Left renal pelvis (tissue), 4 donors: ENCODE results near the gene GSTP1. TPM values are rescaled to one million over a fixed set of nuclear protein-coding genes. Genes with fewer than 3 reads are reported as not detected.
"Not testable (repeated sequence)": the region's sequence is repeated elsewhere in the genome, so short reads cannot be mapped to it uniquely, and the experiment has no call there.

Experiments used
- DNase-seq, 4 donors: peaks; one replicate each; pipeline ENCODE4 v3.0.0-alpha.2; 2013; ENCODE audit warnings: low read depth in 4 of 4, low spot score in 3 of 4
- polyA plus RNA-seq, 4 donors: library from polyadenylated mRNA; unstranded; fragments of 120-200 nt; gene quantifications; one replicate each; pipeline ENCODE4 v1.2.1, GENCODE V29; 2013; ENCODE audit not compliant: insufficient read length in 4 of 4

Gene GSTP1
- 100 to 1,000 TPM; 560 to 818 (median 731) TPM for polyA plus RNA-seq

- peak in 3 of 4 donors; percentile 85 to 88 (median 86) for DNase-seq
Measured at GRCh38 chr11:67583247-67584204, at the start of gene GSTP1. TSS of gene GSTP1 (plus strand) at chr11:67583812. CDS start at chr11:67583844, 32 bp downstream.

- no peak for DNase-seq
Measured at GRCh38 chr11:67534070-67534679, 49.4 kb upstream of the GSTP1 start.

DNA sequence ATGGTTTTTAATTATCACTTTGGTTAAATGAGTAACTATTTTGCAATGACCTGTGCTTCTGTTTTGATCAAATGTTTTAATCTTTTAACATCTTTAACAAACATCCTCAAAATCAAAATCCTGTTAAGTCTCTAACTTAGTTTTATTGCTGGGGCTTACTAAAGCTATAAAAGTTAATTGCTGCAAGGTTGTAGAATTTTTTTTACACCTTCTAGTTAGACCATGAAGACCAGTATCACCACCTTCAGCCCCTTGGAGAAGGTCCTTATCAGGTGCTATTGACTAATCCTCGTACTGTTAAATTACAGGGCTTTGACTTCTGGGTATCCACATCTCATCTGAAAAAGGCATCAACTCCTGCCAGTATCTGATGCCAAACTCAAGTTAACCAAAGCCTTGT lies 48.1 kb upstream of the GSTP1 start:
- no peak for DNase-seq

GRCh38 chr11:67538306-67538705 lies 45.3 kb upstream of the GSTP1 start:
- no peak for DNase-seq

DNA sequence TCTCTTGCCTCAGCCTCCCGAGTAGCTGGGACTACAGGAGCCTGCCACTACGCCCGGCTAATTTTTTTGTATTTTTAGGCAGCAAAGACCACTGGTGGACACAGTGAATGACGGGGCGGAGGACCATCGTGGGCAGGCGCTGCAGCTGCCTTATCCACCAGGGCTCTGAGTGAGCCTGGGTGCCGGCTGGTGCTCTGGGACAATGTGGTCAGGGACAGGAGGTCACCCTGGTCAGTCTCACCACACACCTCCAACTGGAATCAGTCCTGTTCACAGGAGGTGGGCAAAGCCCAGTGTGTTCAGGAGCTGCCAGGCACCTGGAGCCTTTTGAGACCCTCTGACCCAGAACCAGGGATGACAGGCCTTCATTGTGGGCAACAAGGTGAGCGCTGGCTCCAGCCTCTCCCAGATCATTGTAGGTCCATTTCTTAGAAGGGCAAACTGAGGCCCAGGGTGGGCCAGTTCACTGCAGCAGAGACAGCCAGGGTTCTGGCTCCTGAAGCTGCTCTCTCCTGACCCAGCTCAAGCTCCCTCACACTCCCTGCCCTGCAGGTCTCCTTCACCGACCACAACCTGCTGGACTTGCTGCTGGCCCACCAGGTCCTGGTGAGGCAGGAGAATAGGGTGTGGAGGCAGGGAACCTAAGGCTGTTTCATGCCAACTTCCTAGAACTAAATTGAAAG lies 44.6 kb upstream of the GSTP1 start:
- DNase-seq: no peak

DNA sequence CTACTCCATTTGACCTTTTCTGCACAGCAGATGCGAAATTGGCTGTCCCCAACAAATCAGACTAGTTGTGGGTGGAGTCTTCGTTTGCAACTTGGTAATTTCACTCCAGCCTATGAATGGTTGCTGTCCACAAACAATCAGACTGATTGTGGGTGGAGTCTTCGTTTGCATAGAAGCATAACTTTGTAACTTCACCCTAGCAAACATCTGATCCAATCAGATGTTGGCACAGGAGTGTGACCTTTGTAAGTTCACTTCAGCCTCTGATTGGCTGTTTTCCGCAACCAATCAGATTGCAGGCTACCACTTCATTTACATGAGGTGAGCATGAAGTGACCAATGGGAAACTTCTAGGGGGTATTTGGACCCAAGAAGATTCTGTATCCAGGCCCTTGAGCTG lies 44.1 kb upstream of the GSTP1 start:
- no peak for DNase-seq

DNA sequence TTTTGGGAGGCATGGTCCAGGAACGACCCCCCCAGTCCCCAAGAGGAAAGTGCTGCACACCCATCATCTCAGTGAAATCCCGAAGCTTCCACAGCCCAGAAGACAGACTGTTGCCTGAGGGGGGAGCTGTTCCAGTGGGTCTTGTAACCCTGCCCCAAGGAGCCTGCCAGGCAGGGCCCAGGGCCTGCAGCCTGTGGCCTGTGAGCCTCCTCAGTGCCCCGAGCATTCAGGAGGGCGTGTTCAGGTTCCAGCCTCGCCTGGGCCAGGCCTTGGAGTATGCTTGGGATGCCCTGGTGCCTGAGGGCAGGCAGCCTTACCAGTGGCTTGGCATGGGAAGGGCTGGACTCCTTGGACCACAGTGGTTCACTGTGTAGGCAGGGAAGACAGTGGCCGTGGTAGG lies 42.4 kb upstream of the GSTP1 start:
- no peak for DNase-seq

- no peak for DNase-seq
Measured at GRCh38 chr11:67542169-67542568, 41.4 kb upstream of the GSTP1 start.

- no peak for DNase-seq
Measured at GRCh38 chr11:67542971-67543370, 40.6 kb upstream of the GSTP1 start.

GRCh38 chr11:67543585-67543984 lies 40.0 kb upstream of the GSTP1 start:
- no peak for DNase-seq

GRCh38 chr11:67544616-67545242 lies 38.9 kb upstream of the GSTP1 start:
- no peak for DNase-seq

DNA sequence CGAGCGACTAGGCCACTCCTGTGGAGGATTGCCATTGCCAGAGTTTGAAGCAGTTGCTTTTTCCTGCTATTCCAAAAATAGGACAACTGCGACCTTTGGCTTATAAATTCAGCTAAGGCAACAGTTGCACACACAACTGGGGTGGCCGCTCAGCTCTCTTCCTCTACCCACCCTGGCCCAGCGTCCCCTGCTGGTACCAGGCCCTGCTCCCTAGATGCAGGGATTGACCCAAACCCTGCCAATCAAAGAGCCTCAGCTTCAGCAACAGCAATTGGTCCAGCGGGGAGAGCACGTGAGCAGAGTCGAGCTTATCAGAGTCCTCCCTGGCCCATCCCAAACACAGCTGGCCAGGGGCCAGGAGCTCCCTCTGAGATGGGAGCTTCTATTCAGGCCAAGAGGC lies 38.3 kb upstream of the GSTP1 start:
- DNase-seq: no peak

- DNase-seq: not testable (repeated sequence)
Measured at GRCh38 chr11:67548112-67548511, 35.5 kb upstream of the GSTP1 start.

GRCh38 chr11:67548555-67549110 lies 35.0 kb upstream of the GSTP1 start:
- DNase-seq: no peak

- no peak for DNase-seq
Measured at GRCh38 chr11:67551127-67551526, 32.5 kb upstream of the GSTP1 start.

- not testable (repeated sequence) for DNase-seq
Measured at GRCh38 chr11:67551697-67552096, 31.9 kb upstream of the GSTP1 start.

DNA sequence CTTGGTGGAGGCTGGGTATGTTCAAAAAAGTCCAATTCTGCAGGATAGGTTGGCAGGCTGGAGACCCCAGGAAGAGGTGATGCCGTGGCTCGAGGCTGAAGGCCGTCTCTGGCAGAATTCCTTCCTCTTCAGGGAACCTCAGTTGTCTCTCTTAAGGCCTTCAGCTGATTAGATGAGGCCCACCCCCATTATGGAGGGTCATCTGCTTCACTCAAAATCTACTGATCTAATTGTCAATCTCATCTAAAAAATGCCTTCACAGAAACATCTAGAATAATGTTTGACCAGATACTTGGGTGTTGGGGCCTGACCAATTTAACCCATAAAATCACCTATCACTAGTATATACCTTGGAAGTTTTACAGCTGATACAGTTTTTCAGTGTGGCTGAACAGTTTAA lies 27.4 kb upstream of the GSTP1 start:
- no peak for DNase-seq

GRCh38 chr11:67558084-67558772 lies 25.4 kb upstream of the GSTP1 start:
- DNase-seq: no peak

GRCh38 chr11:67561971-67562619 lies 21.5 kb upstream of the GSTP1 start:
- no peak for DNase-seq
